GM19397 (cell line): ENCODE measurements around the gene IRF1.

Experiments
- ATAC-seq: cut with Tn5 transposase; IDR thresholded peaks from one replicate; pipeline ENCODE4 v1.9.1; 2021; ENCODE audit warnings: mild to moderate bottlenecking, moderate library complexity; ENCODE audit not compliant: unreplicated experiment

Gene IRF1

GRCh38 chr5:132475987-132476875 is 14.3 kb downstream of the IRF1 start:
- ATAC-seq, result no peak

DNA sequence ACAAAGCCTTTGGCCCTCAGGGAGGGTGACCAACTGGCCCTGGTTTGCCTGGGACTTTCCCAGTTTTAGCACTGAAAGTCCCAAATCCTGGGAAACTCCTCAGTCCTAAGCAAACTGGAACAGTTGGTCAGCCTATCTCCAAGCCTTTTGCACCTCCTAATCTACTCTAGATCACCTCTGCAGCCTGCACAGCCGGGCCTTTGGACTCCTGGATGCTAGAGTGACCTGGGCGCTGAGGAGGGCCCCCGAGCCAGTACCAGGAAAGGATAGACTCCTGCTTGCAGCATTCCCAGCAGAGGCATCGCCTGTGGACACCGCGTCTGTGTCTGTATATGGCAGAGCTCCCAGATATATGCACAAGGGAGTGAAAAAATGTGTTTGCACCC is 15.1 kb downstream of the IRF1 start:
- no peak for ATAC-seq

GRCh38 chr5:132474881-132475496 is 15.6 kb downstream of the IRF1 start:
- no peak for ATAC-seq

- no peak for ATAC-seq
These were observed 16.3 kb downstream of the IRF1 start for GRCh38 chr5:132474131-132474723.

GRCh38 chr5:132473668-132474067 is 16.9 kb downstream of the IRF1 start:
- no peak for ATAC-seq

- ATAC-seq, result peak; percentile 78
These were observed 17.5 kb downstream of the IRF1 start for GRCh38 chr5:132473019-132473531.

DNA sequence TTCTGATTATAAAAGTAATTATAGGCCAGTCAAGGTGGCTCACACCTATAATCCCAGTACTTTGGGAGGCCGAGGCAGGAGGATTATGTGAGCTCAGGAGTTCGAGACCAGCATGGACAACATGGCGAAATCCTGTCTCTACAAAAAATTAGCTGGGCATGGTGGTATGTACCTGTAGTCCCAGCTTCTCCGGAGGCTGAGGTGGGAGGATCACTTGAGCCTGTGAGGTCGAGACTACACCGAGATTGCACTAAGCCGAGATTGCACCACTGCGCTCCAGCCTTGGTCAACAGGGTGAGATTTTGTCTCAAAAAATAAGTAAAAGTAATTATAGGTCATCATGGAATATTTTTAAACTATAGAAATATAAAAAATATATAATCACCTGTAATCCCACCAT is 18.1 kb downstream of the IRF1 start:
- no peak for ATAC-seq

DNA sequence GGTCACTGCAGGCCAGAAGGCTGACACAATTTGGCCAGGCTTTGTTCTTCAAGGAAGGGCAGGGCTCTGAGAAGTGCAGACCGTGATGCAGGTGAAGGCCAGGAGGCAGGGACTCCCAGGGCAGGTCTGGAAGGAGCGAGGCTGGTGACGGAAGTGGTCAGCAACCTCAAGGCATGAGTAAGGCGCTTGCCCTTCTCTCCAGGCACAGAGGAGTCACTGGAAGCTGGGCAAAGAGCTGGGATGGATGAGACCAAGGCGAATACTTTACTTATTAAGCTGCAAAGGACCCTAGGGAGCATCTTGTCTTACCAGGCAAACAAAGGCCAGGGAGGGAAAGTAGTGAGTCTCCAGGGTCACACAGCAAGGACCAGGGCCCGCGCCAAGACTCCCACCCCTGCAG is 18.6 kb downstream of the IRF1 start:
- ATAC-seq, result no peak

GRCh38 chr5:132471151-132471907 is 19.2 kb downstream of the IRF1 start:
- no peak for ATAC-seq

DNA sequence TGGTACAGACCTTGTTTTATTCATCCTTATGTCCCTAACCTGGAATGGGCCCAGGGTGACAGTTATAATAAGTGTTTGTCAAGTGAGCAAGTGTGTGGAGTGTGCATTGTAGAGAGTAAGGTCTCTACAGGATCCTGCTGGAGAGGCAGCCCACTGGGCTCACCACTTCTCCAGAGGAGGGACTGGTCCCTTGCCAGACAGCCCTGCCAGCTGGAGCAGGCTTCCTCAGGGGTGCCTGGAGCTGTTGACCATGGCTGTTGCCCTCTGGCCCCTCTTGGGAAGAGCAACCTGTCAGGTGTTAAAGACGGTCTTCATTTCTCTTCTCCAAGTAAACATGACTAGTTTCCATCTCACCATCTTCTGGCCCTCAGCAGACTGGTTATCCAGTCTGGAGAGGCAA is 20.0 kb downstream of the IRF1 start:
- ATAC-seq, result no peak

DNA sequence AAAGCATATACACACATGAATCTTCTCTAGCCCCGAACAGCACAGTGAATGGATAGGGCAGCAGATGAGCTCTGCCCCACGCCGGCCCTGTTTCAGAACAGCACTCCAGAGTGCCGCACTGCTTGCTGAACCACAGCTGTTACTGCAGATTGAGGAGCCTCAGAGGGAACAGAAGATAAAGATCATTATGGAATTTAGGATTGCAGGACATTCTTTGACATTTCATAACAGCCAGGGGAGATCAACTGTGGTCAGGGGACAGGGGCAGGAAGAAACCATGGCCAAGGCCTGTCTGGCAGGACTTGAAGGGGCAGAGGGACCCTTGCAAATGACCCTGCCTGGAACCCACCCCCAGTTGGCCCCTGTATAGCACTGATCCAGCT is 20.6 kb downstream of the IRF1 start:
- ATAC-seq, result no peak

DNA sequence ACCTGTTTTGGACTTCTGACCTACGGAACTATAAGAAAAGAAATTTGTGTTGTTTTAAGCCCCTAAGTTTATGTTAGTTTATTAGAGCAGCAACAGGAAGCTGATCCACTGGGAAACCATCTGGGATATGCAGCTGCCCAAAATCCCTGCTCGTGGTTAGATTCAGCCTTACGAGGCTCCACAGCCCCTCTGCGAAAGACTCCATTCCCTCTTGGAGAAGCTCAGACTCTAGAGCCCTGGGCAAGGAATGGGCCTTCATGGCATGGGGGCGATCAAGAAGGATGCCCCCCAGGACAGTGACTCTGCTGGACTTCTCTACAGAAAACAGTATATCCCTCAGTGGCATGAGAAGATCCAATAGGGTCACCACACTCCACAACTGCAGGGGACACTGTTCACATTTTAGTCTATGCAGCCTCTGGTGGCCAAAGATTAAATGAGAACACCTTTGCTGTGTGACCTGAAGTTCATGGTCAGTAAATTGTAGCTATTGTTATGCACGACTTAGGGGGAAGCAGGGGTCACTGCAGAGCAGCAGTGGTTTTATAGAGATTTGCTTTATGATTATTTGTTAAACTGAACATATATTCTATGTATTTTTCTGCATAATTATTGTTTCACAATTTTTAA is 21.1 kb downstream of the IRF1 start:
- no peak for ATAC-seq

DNA sequence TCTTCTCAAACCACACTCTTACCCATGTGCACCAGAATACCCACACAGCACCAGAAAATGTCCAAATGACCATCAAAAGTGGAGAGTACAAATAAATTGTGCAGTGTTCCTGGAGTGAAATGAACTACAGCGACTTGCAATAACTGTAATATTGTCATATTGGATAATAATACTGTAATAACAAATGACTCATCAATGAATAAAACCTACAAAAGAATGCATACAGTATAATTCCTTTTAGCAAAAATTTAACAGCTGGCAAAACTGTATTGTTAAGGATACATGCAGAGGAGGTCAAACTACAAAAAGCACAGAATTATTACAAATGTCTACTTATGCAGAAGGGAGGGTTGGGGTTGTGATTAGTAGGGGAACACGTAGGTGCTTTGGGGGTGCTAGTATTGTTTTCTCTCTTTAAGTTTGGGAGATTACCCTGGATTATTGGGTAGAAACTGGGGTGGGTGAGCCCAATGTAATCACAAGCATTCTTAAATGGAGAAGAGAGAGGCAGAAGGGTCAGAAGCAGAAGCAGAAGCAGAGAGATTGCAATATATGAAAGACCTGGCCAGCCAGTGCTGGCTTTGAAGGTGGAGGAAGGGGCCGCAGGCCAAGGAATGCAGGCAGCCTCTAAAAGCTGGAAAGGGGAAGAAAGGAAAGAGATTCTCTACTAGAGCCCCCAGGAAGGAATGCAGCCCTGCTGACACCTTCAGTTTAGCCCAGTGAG is 21.8 kb downstream of the IRF1 start:
- no peak for ATAC-seq

GRCh38 chr5:132467287-132467984 is 23.1 kb downstream of the IRF1 start:
- ATAC-seq, result no peak

DNA sequence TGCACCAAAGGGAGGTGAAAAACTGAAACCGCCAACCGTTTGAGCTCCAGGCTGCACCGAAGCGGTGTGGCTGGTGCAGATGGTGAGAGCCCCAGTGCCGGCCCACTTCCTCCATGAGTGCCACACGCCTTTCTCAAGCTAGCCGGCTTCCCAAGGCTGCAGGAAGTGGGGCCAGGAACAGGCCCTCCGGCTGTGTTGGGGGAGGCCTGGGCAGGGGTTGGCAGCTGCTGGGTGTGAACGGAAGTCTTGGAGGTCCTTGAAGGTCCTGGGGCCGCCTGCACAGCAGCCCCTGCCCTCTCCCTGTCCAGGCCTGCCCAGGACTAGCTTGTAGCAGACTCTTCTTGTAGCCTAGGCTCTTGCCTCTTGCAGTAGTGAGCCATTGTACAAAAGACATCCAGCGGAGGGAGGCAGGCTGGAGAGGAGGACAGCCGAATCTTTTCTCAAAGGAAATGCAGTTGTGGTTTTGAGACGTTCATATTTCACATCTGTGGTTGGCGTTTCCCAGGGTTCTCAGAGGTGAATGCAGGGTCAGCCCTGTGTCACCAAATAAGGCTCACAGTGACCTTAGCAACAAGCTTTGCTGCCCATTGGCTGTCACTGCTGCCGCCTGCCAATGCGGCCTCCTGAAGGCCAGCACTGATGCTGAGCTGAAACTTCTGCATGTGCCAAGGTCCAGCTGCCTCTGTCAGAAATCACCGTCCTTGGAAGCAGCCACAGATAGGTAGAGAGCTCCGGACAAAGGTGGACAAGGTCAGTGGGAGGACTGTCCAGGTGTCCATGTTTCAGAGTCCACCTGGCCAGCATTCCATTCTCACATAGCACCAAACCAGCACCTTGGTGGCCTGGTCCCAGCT is 23.9 kb downstream of the IRF1 start:
- ATAC-seq, result peak; percentile 56

DNA sequence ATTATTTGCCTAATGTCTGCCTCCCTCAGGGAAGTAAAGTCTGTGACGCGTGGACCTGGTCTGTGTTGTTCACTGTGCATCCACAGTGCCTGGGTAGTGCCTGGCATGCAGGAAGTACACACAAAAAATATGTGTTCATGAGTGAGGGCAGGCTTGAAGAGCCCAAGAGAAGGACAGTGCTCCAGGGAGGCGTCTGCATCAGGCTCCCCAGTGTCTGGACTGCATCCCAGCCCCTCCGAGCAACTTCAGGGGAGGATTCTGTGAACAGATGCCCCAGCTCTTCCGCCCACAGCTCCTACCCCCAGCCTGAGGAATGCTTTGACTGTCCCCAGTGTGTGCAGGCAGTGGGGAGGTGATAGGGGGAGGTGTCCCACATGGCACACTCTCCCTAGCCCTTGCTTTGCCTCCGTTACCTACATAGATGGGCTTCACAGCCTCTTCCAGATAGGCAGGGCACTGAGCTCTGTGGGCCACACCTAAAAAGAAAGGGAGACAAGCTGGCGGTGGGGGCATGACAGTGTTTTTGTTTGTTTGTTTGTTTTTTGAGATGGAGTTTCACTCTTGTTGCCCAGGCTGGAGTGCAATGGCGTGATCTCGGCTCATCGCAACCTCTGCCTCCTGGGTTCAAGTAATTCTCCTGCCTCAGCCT is 25.4 kb downstream of the IRF1 start:
- ATAC-seq, result no peak

- no peak for ATAC-seq
These were observed 26.2 kb downstream of the IRF1 start for GRCh38 chr5:132464156-132464939.
